GM21381 (cell line): ENCODE data around the gene IVL.

Source experiments
- ATAC-seq: cut with Tn5 transposase; IDR thresholded peaks from one replicate; pipeline ENCODE4 v1.9.1; 2021; ENCODE audit warnings: mild to moderate bottlenecking, moderate library complexity; ENCODE audit not compliant: unreplicated experiment

Gene IVL, protein sequence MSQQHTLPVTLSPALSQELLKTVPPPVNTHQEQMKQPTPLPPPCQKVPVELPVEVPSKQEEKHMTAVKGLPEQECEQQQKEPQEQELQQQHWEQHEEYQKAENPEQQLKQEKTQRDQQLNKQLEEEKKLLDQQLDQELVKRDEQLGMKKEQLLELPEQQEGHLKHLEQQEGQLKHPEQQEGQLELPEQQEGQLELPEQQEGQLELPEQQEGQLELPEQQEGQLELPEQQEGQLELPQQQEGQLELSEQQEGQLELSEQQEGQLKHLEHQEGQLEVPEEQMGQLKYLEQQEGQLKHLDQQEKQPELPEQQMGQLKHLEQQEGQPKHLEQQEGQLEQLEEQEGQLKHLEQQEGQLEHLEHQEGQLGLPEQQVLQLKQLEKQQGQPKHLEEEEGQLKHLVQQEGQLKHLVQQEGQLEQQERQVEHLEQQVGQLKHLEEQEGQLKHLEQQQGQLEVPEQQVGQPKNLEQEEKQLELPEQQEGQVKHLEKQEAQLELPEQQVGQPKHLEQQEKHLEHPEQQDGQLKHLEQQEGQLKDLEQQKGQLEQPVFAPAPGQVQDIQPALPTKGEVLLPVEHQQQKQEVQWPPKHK

DNA sequence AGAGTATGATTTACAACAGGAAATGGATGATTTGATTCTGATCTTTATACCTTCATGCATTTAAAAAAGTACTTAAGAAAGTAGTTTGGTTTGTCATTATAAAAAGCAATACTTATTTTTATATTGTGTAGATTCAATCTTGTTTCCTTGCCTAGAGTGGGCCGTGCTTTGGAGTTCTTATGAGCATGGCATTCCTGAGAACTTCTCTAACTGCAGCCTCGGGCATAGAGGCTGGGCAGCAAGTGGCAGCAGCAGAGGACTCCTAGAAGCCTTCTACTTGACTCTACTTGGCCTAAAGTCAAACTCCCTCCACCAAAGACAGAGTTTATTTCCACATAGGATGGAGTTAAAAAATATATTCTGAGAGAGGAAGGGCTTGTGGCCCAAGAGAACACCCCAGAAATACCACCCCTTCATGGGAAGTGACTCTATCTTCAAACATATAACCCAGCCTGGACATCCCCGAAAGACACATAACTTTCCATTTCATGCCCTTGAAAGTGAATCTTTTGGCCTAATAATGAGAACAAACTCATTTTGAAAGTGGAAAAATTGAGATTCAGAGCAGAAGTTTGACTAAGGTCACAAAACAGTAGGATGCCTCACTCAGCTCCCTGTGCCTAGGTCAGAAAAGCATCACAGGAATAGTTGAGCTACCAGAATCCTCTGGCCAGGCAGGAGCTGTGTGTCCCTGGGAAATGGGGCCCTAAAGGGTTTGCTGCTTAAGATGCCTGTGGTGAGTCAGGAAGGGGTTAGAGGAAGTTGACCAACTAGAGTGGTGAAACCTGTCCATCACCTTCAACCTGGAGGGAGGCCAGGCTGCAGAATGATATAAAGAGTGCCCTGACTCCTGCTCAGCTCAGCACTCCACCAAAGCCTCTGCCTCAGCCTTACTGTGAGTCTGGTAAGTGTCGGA, at the start of gene IVL:
Gene IVL, plus strand, starts transcription at position 861 of the 916 bp plus-strand sequence. CDS start 1,252 bp downstream, outside the sequence.
- no peak for ATAC-seq

DNA sequence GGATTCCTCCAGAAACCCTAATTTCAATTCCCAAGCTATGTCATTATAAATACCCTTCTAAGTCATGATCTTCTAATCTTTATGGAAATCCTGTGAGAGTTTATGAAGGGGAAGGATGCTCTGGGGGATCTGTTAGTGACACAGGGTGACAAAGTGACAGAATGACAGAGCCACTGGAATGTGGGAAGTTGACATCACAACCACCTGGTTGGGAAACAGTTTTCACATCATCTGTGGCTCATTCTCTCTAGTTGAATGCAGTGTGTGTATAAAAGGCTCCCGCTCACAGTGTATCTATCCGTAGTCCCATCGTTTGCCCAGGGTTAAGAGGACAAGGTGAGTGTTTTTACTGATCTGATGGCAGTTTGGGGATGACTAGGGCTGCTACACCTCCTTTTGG, 48.6 kb upstream of the IVL start, which contains the start of gene LCE7A:
Gene LCE7A, plus strand, starts transcription at position 301 of the 400 bp plus-strand sequence. CDS start 702 bp downstream, outside the sequence.
- ATAC-seq: no peak

DNA sequence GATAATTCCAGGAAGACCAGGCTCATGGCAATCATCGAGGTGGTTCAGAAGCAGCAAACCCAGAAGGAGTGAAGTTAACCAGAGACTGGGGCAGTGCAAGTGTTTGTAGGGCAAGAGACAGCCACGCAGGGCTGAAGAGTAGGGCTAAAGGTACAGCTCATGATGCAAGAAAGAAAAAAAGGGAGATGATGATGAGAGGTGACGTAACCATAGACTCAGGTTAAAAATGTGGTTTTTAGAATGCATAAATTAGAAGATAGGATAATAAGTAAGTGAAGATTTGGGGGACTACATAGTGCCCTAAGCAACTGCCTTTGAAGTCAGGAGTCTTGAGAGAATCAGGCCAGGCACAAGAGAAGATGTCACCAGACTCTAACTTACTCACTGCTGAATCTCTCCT, 48.2 kb upstream of the IVL start:
- no peak for ATAC-seq

DNA sequence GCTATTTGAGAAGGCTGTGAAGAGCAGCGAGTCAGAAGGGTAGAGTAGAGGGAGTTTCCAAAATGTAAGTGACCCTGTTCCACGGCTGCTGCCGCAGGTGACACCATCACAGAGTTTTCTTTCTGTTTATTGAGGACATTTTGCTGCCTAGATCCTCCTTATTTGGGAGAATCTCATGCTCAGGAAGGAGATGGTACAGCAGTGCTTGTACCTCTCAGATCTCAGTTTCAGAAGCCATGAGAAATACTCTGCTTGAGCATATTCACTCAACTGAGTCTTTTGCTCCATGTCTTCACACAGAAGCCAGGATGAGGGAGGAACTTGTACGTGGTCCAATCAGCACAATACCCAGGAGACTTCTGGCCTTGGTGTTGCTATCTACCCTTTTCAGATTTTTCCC, 47.0 kb upstream of the IVL start:
- no peak for ATAC-seq

DNA sequence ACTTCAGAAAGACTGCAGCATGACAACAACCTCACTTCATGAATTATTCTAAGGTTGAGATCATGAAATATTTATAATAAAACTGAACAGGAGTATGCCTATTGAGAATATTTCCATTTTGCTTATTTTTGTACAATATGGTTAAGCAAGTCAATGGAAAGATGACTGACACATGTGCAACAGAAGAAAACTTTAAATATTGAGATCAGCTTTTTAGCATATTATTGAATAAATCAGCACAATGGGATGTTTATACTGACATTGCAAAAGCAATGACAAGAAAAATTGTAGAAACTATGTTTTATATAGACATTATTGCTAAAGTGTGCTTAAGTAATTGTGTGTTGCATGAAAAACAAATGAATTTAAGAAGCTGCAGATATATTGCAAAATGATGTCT, 43.9 kb upstream of the IVL start:
- no peak for ATAC-seq

DNA sequence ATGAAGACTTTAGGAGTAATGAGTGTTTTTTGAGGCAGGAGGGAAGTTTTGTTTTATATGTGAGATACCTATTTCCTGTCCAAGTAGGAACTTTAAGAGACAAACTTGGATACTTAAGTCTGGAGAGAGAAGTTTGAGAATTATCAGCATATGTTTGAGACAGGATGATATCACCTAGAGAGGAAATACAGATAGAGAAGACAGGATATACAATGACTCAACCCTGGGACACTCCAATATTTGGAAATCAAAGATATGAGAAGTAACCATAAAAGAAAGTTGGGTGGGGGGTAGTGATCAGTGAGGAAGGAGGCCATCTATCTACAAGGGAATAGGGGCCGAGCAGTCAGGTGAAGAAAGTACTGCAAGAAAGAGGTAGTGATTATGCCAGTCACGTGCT, 42.0 kb upstream of the IVL start:
- ATAC-seq: no peak

DNA sequence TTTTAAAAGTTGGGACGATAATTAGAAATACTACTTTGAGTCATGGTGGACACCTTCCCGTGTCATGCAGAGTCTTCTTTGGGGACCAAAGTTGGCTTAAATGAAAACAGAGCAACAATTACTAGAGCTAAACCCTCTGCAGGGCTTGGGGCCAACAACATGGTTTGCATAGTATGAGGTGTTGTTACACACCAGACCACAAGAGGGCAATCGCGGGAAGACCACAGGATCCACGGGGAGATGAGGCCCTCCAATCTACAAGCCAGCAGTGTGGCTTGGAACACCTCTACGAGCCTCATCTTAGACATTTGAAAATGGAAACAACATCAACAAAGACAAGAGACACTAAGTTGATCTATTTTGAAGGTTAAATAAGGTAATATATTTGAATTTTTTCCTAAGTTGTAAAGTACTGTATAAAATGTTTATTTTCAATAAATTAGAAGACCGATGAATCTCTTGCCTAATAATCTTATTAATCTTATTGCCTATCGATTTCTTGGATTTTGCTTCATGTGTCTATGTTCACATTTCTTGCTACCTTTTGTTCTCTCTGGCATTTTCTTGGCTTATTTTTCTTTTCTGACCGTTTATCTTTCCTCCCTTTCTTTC, 38.4 kb upstream of the IVL start:
- no peak for ATAC-seq

DNA sequence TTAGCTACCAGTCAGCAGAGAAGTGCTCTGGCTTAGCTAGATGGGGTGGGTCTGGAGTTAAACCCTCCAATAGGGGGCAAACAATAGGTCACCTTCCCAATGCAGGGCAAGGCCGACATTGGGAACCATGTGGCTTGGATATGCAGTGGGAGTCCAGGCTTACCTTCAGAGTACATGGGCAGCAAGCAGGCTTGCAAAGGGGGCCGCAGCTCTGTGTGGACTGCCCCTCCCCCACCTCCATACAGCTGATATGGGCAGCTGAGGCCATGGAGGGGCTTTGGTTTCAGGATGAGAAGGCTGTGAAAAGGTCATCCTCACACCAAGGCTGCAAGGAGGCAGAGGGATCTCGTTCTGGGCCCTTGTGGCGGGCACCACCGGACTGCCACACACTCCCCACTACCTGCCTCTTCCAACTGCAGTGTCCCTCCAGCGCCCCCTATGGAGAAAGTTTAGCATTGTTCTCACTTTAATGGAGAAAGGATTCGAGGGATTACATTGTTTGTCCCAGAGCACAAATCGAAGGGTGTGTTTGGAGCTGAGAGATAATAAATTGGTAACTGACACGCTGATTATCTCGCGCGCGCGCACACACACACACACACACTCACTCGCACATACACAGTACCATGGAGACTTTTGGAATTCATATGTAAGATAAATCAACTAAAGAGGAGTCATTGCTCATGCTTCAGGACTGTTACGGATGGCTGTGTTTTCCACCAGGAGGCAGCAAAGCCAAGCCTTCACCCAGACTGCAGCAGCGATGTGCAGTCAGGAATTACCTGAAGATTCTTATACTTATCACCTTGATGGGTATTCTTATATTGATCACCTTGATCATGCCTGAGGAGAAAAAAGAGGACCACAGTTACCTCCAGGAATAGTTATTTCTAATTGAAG, 37.3 kb upstream of the IVL start:
- no peak for ATAC-seq

DNA sequence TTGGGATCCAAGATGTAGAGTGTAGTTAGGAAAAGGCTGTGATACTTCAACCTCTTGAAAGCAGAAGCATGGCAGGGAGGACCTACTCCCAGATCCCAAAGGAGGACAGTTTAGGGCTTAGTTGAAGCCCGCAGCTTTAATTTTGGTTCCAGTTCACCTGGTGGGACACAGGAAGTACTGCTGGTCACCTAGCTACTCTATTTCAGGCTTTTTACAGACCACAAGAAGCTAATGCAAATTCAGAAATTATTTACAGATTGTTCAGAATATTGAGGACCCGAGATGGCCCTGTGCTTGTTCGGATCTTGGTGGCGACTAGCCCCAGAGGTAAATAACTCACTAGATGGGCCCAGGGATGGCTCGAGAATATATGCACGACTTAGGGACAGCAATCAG, 36.6 kb upstream of the IVL start:
- no peak for ATAC-seq

DNA sequence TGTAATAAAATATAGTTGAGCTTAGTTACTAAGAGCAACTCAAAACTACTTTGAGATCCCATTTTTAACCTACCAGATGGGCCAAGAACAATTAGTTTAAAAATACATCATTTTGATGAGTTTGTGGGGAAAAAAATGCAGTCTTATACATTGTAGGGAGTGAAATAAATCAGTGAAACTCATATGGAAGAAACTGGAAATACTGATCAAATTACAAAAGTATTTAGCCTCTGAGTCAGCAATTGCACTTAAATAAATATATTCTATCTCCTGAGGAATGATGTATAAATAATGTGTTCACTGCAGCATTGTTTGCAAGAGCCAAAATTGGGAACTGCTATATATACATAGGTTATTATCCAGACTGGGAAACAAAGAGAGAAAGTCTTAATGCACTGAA, 34.9 kb upstream of the IVL start:
- ATAC-seq: no peak

DNA sequence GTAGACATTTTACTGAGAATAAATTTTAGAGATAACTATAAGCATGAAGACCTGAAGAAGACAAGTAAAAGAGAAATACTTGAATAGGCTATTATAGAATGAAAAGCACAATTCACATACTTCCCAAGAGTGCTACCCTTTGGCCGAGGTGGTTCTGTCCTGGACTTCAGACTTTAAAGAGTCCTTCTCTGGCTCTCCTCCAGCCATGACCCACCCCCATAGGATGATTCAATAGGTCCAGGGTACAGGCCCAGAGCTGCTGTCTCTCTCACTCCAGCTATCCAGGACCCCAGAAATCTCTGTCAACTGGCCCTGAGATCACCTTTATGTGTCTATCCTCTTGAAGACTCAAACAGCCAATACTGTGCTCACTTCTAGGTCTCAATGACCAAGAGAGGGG, 31.5 kb upstream of the IVL start:
- ATAC-seq: no peak

DNA sequence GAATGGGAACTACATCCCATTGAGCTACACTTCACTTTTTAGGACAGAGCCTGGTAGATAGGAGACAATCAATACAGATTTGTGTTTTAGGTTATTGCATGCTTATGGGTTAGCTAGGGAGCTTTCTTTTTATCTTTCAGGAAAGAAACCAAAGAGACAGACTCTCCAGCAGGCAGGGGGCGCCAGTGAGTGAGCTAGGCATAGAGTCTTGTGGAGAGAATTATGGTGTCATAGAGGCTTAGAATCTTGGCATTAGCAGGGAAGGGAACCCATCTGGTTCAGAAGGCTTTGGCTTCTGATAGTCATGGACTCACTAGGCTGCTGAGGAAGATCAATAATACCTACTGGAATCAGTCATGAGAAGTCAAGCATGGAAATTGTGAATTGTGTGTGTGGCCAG, 30.3 kb upstream of the IVL start, which contains the start of gene SMCP:
Gene SMCP, plus strand, starts transcription at position 281 of the 400 bp plus-strand sequence. CDS start 6,101 bp downstream, outside the sequence.
- ATAC-seq: no peak

DNA sequence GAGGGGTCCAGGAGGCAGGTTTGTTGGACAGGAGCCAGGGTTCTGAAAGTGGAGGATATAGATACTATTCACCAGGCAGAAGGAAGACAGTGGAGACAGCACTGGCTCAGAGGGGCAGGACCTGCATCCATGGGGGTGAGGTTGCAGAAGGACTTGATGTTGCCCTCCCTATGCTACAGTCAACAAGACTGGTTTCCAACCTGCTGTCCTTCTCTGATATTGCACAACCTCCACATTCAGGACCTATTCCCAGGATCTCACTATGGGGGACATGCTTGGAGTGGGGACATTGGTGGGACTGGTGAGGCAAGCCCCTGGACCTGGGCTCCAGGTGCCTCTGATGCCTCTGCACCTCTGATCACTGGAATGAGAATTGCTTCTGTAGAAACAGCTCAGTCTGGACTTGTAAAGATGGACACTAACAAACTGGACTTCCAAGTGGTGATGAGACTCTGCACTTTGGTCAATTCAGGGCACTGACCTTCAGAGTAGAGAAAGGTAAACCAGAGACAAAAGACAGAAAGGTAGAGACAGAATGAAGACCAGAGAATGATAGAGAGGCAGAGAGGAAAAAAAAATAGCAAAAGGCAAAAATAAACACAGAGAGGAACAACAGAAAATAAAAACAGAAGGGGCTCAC, 28.7 kb upstream of the IVL start:
- no peak for ATAC-seq

DNA sequence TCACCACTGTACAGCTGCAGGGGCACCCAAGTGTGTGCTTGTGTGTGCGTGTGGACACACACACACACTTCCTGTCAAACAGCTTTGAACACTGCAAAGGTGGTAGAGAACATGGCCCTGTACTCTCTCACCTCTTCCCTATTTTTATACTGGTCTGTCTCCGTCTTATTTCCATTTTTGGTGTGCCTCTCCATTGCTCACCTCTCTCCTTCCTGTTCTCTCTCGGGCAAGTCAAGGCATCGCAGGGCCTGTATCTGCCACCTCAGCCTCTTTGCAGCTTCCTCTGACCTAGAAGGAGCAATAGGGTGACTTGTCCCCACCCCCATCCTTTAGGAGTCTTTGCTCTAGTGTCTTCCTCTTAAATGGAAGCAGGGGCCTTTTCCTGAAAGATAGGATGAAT, 28.0 kb upstream of the IVL start:
- ATAC-seq: no peak

DNA sequence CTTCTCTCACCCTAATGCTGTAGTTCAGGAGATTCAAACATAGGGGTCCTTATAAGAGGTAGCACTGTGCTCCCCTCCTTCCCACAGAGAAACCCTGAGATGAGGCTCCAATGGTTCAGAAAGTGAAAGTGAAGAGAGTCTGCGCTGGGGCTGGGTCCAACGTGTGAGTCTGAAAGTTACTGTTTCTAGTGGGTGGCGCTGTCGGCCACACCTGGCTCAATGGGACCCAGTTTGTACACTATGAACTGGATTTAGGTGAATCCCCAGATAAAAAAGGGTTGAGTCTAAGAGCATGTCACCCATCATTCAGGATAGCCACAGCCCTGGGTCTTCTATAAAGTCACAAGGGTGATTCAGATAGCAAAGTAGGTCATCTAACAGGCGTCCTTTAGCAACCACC, 27.4 kb upstream of the IVL start:
- no peak for ATAC-seq

DNA sequence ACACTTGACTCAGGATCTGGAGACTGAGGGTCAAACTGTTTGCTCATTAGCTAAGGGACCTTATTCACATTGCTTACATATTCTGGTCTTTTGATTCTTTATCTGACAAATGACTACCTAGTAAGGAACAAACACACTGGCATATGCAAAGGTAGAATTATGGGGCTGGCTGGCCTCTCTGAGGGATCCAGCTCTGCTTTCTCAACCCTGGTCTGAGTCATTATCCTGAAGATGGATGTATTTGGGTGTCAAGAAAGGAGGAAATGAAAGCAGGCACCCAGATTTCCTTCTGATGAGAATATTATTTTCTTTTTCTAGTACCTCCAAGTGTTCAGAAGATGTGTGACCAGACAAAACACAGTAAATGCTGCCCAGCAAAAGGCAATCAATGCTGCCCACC, 24.3 kb upstream of the IVL start:
- no peak for ATAC-seq

DNA sequence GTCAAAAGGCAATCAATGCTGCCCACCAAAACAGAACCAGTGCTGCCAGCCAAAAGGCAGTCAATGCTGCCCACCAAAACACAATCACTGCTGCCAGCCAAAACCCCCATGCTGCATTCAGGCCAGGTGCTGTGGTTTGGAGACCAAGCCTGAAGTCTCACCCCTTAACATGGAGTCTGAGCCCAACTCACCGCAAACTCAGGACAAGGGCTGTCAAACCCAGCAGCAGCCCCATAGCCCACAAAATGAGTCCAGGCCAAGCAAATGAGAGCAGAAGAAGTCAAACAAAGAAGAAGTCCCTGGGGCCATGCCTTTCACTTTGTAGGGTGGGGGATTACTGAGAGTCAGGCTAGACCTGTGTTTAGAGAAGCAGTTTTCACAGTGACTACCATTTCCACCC, 23.8 kb upstream of the IVL start:
- ATAC-seq: no peak

DNA sequence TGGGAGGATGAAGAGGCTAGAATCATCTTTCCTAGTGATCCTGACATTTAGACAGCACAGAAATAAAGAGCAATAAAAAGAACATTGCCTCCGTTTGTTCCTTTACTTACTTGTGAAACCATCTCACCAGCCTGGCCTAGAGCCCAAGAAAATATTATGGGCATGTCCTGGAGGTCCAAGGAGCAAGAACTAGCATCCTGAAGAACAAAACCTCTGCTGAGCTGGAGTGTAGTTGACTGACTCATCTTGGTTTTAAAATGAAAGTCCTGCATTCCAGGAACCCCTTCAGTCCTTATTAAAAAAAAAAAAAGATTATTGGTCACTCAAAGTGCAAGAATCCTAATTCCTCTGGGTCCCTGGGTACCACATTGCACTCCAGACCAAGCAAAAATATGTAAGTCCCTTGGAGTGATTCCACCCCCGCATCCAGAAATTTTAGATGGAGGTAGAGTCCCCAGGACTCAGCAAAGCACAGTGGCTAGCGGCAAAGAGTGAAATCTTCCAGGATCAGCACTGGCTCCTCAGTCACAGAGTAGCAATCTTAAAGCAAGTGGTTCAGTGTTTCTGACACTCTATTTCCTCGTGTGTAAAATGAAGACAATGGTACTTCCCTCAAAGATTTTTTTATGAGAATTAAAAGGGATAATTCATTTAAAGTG, 23.3 kb upstream of the IVL start:
- ATAC-seq: no peak

DNA sequence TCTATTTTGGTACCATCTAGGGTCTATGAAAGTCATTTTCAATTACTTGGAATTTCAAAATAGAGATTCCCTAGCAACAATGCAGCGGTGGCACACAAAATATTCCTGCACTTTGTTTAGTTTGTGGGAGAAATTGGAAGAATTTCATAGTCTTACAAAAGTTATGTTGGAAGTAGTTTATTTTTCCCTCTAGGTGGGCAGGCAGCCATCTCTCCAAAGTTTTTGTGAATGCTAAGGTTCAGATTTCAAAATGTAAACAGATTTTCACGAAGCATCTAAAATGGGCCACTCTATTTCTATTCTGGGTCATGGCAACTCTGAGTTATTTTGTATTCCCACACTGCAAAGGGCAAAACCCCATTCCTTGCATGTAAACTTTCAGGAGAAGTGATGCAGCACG, 22.3 kb upstream of the IVL start:
- ATAC-seq: no peak
